ENCODE data around the gene GREM2. TPM values are rescaled to one million over a fixed set of nuclear protein-coding genes. Genes with fewer than 3 reads are reported as not detected.

The GREM2 gene
- polyA plus RNA-seq, 1 donor from 2014 or later, result 0.85 TPM

GRCh38 chr1:240611228-240611618 is 732 bp downstream of the GREM2 start:
- no peaks in the 10 kb centered on the region for H3K9me3 ChIP-seq (ENCODE audit: low read length)
- H3K36me3 ChIP-seq (ENCODE audit: insufficient read depth, low read length), result no peaks in the 10 kb centered on the region
- H2AFZ ChIP-seq (ENCODE audit: low read depth, low read length), result peak overlapping the region; percentile 60
- TF ChIP-seq POLR2AphosphoS5 (IDR thresholded peaks at IDR 0.05), result no peak
- TF ChIP-seq EZH2 (IDR thresholded peaks at IDR 0.05; ENCODE audit: borderline replicate concordance, insufficient read depth, low read length, poor library complexity, severe bottlenecking), result no peak
- no peak for TF ChIP-seq REST (IDR thresholded peaks at IDR 0.05; ENCODE audit: borderline replicate concordance)
- no peak for TF ChIP-seq SMC3 (conservative IDR thresholded peaks at IDR 0.05; ENCODE audit: poor library complexity)
- no peak for TF ChIP-seq MXI1 (conservative IDR thresholded peaks at IDR 0.05; ENCODE audit: poor library complexity, severe bottlenecking)
- TF ChIP-seq CTCF (IDR thresholded peaks at IDR 0.05; ENCODE audit: poor library complexity, severe bottlenecking), result no peak
- H4K20me1 ChIP-seq (ENCODE audit: insufficient read depth), result no peaks in the 10 kb centered on the region
- H3K9ac ChIP-seq (ENCODE audit: low read length), result peak overlapping the region; percentile 64
- H3K79me2 ChIP-seq (replicated peaks; ENCODE audit: insufficient read depth, low read length), result no peaks in the 10 kb centered on the region
- no peak overlapping the region for H3K27ac ChIP-seq (ENCODE audit: low read length)
- peak overlapping the region; percentile 57 for H3K4me2 ChIP-seq (ENCODE audit: low read length)
- H3K27me3 ChIP-seq (ENCODE audit: insufficient read depth, low read depth, low read length), result peaks cover 14% of the 10 kb centered on the region
- no peaks in the 10 kb centered on the region for H3K9me2 ChIP-seq (ENCODE audit: insufficient read depth, low read length)
- H3F3A ChIP-seq (ENCODE audit: insufficient read depth, low read length, poor library complexity, severe bottlenecking), result no peaks in the 10 kb centered on the region
- peak overlapping the region; percentile 69 for H3K4me3 ChIP-seq (ENCODE audit: low read length)

- Histone ChIP-seq H4K20me1 (ENCODE audit: insufficient read depth) (no peaks in the 10 kb centered on the region), H2AFZ (ENCODE audit: low read depth, low read length) (no peak overlapping the region), H3F3A (ENCODE audit: insufficient read depth, low read length, poor library complexity, severe bottlenecking) (no peaks in the 10 kb centered on the region), H3K9ac (ENCODE audit: low read length) (no peak overlapping the region), H3K4me3 (ENCODE audit: low read length) (peak overlapping the region; percentile 69), H3K27me3 (ENCODE audit: insufficient read depth, low read depth, low read length) (peaks cover 14% of the 10 kb centered on the region), H3K9me2 (ENCODE audit: insufficient read depth, low read length) (no peaks in the 10 kb centered on the region), H3K9me3 (ENCODE audit: low read length) (no peaks in the 10 kb centered on the region), H3K79me2 (replicated peaks; ENCODE audit: insufficient read depth, low read length) (no peaks in the 10 kb centered on the region), H3K27ac (ENCODE audit: low read length) (no peak overlapping the region), H3K4me2 (ENCODE audit: low read length) (peak overlapping the region; percentile 57), H3K36me3 (ENCODE audit: insufficient read depth, low read length) (no peaks in the 10 kb centered on the region)
- TF ChIP-seq MXI1 (conservative IDR thresholded peaks at IDR 0.05; ENCODE audit: poor library complexity, severe bottlenecking) (no peak), SMC3 (conservative IDR thresholded peaks at IDR 0.05; ENCODE audit: poor library complexity) (no peak), TAF1 (IDR thresholded peaks at IDR 0.05; ENCODE audit: low read depth) (no peak), POLR2AphosphoS5 (IDR thresholded peaks at IDR 0.05) (no peak), CTCF (IDR thresholded peaks at IDR 0.05; ENCODE audit: poor library complexity, severe bottlenecking) (no peak), EZH2 (IDR thresholded peaks at IDR 0.05; ENCODE audit: borderline replicate concordance, insufficient read depth, low read length, poor library complexity, severe bottlenecking) (no peak), RAD21 (conservative IDR thresholded peaks at IDR 0.05) (no peak), REST (IDR thresholded peaks at IDR 0.05; ENCODE audit: borderline replicate concordance) (no peak), EP300 (conservative IDR thresholded peaks at IDR 0.05; ENCODE audit: poor library complexity, severe bottlenecking) (no peak)
These were observed 1.3 kb downstream of the GREM2 start for GRCh38 chr1:240610636-240611035.
